Progenitor cell of endocrine pancreas (in vitro differentiated cells): Measurements from ENCODE around the gene ADARB2. TPM values are rescaled to one million over a fixed set of nuclear protein-coding genes. Genes with fewer than 3 reads are reported as not detected.
A peak's percentile ranks its signal among the peaks of the same experiment; 100 is the strongest.

Experiments
- DNase-seq: peaks from one replicate; pipeline ENCODE4 v3.0.0; 2021; ENCODE audit warnings: low spot score; ENCODE audit not compliant: unreplicated experiment
- H3K27ac Mint-ChIP-seq: 2 replicates; pipeline ENCODE4 v1.8.0; 2021; ENCODE audit warnings: mild to moderate bottlenecking, moderate library complexity, mixed read lengths
- H3K27me3 Mint-ChIP-seq: 2 replicates; pipeline ENCODE4 v1.8.0; 2021; ENCODE audit warnings: mixed read lengths
- H3K36me3 Mint-ChIP-seq: 2 replicates; pipeline ENCODE4 v1.8.0; 2022; ENCODE audit warnings: mixed read lengths; ENCODE audit not compliant: insufficient read depth
- H3K4me1 Mint-ChIP-seq: 2 replicates; pipeline ENCODE4 v1.8.0; 2021; ENCODE audit warnings: low read depth, mixed read lengths
- H3K4me3 Mint-ChIP-seq: 2 replicates; pipeline ENCODE4 v1.8.0; 2021; ENCODE audit warnings: low read depth, mild to moderate bottlenecking, moderate library complexity, mixed read lengths
- H3K9me3 Mint-ChIP-seq: 2 replicates; pipeline ENCODE4 v1.8.0; 2021; ENCODE audit warnings: low read depth, mixed read lengths
- total RNA-seq: library from RNA; stranded (reverse); gene quantifications from 2 replicates; pipeline ENCODE4 v1.2.1, GENCODE V29; 2021
- TF ChIP-seq, protein P1 (sequence below): fragments of 200-600 bp; sonication (generic); IDR thresholded peaks from one replicate; pipeline ENCODE4 v1.5.0; 2021; ENCODE audit warnings: antibody characterized with exemption, mild to moderate bottlenecking; ENCODE audit not compliant: unreplicated experiment

Gene ADARB2
- total RNA-seq, 1 donor from 2014 or later = 1.3 TPM

DNA sequence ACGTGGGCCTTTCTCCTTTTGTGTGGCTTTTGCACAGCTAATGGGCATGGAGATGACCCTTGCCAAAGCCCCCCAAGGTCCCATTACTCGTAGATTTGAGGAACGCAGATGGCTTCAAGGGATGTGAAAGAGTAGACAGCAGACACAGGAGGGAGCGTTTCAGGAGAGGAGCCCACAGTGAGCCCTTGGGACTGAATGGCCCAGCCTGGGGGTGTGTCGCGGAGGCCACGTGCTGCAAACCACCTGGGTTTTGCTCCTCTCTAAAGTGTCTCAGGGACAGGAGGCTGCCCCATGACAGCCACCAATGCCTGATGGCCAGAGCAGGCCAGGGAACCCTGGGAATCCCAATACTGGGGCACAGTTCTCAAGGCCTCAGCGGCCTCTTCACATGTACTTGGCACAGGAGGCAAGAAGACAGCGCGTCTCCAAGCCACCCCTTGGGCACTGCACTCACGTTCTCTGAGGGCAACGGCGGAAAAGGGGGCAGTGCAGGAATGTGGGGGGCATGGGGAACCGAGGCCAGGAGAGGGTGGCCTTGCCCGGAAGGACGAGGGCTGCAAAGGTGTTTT, 495.9 kb downstream of the ADARB2 start:
- DNase-seq = no peak
- H3K36me3 Mint-ChIP-seq = no peaks in the 10 kb centered on the region
- no peak overlapping the region for H3K4me3 Mint-ChIP-seq
- H3K27ac Mint-ChIP-seq = no peak overlapping the region
- TF ChIP-seq, protein P1, sequence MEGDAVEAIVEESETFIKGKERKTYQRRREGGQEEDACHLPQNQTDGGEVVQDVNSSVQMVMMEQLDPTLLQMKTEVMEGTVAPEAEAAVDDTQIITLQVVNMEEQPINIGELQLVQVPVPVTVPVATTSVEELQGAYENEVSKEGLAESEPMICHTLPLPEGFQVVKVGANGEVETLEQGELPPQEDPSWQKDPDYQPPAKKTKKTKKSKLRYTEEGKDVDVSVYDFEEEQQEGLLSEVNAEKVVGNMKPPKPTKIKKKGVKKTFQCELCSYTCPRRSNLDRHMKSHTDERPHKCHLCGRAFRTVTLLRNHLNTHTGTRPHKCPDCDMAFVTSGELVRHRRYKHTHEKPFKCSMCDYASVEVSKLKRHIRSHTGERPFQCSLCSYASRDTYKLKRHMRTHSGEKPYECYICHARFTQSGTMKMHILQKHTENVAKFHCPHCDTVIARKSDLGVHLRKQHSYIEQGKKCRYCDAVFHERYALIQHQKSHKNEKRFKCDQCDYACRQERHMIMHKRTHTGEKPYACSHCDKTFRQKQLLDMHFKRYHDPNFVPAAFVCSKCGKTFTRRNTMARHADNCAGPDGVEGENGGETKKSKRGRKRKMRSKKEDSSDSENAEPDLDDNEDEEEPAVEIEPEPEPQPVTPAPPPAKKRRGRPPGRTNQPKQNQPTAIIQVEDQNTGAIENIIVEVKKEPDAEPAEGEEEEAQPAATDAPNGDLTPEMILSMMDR = no peak
- H3K4me1 Mint-ChIP-seq = peaks cover 2% of the 10 kb centered on the region
- H3K27me3 Mint-ChIP-seq = peaks cover 3% of the 10 kb centered on the region
- no peaks in the 10 kb centered on the region for H3K9me3 Mint-ChIP-seq

DNA sequence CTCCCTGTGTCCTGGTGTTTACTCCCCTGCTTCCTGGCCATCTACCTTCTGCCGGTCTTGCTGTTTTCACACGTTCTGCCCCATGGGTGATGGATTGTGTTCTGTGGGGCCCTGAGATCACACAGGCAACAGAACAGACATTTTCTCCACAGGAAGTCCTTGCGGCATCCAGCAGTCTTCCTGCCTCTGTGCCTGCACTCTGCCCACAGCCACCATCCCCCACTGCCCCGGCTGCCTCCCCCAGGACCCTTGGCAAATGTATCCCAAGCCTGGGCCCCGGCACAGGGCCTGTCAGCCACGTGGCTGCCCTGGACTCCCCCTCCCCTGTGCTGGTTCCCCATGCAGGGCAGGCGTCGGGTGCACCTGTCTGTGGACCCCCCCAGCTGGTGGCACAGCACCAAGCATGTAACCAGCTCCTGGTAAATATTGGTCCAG, 497.0 kb downstream of the ADARB2 start:
- TF ChIP-seq, protein P1 = no peak
- Mint-ChIP-seq H3K4me3 (peak overlapping the region; percentile 64), H3K9me3 (no peaks in the 10 kb centered on the region), H3K27me3 (peaks cover 3% of the 10 kb centered on the region), H3K36me3 (no peaks in the 10 kb centered on the region), H3K4me1 (peaks cover 2% of the 10 kb centered on the region), H3K27ac (peak overlapping the region; percentile 91)
- DNase-seq = no peak

GRCh38 chr10:1233031-1233430, 504.3 kb downstream of the ADARB2 start:
- Mint-ChIP-seq H3K27ac (no peak overlapping the region), H3K27me3 (peaks cover 3% of the 10 kb centered on the region), H3K4me1 (peaks cover 6% of the 10 kb centered on the region), H3K4me3 (no peak overlapping the region), H3K36me3 (no peaks in the 10 kb centered on the region), H3K9me3 (no peaks in the 10 kb centered on the region)
- TF ChIP-seq, protein P1 = no peak
- no peak for DNase-seq

GRCh38 chr10:1232164-1232911, 505.0 kb downstream of the ADARB2 start:
- H3K27me3 Mint-ChIP-seq = peaks cover 3% of the 10 kb centered on the region

DNA sequence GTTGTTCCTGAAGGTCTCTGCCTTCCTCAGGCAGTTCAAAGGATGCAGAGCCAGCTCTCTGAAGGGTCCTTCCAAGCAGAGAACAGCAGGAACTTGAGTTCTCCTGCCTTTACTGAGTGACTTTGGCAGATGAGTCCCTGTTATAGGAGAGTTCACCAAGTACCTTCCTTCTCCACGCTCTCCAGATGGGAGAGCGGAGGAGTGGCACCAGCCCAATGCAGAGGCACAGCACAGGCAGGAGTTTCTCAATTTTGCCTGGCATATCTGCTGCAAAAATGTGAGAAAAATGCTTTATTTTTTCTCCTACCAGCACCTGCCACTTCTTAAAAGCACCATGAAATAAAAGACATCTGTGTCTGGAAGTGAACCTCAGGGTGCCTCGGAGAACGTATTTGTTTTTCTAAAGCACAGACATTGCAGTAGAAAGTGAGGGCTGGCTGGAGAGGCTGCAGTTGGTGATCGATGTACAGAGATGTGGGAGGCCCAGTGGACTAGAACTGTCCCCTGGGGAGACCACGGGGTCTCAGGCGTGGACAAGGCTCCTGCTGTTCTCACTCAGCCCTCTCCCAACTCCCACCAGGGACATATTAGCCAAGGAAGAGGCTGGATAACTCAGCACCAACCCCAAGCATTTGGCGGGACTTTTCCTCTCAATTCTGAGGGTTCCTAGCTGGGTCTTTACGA, 506.6 kb downstream of the ADARB2 start:
- Mint-ChIP-seq H3K4me1 (peaks cover 8% of the 10 kb centered on the region), H3K27ac (no peak overlapping the region), H3K27me3 (peaks cover 3% of the 10 kb centered on the region), H3K9me3 (peaks cover 4% of the 10 kb centered on the region), H3K4me3 (no peak overlapping the region), H3K36me3 (peaks cover 3% of the 10 kb centered on the region)
- DNase-seq = no peak
- TF ChIP-seq, protein P1 = no peak

More at GRCh38 chr10:1232164-1232911, 505.0 kb downstream of the ADARB2 start:
- Mint-ChIP-seq H3K9me3 (no peaks in the 10 kb centered on the region), H3K4me3 (no peak overlapping the region), H3K4me1 (peaks cover 6% of the 10 kb centered on the region), H3K36me3 (no peaks in the 10 kb centered on the region), H3K27ac (no peak overlapping the region)
- no peak for DNase-seq
- TF ChIP-seq, protein P1 = no peak
